ENCODE results near the gene CTXND2.
"Not testable (repeated sequence)": the region's sequence is repeated elsewhere in the genome, so short reads cannot be mapped to it uniquely, and the experiment has no call there.

CTXND2 gene

DNA sequence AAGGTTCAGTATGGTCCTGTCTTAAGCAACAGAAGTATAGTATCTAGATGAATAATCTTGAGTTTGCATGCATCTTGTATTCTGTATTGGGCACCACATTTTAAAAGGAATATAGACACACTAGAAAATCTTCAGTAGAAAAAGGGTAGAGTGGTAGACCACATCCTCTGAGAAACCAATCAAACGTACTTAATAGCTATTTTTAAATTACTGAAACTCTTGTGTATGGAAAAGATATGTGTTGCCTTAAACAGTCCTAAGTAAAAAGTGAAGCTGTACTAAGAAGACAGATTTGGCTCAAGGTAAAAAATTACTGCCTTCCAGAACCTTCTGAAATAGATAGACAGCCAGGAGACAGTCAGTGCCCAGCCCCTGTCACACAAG lies 3.1 kb downstream of the CTXND2 start:
- DNase-seq (ENCODE audit: low read depth in 3 of 3, low spot score in 1 of 3) = no peak

DNA sequence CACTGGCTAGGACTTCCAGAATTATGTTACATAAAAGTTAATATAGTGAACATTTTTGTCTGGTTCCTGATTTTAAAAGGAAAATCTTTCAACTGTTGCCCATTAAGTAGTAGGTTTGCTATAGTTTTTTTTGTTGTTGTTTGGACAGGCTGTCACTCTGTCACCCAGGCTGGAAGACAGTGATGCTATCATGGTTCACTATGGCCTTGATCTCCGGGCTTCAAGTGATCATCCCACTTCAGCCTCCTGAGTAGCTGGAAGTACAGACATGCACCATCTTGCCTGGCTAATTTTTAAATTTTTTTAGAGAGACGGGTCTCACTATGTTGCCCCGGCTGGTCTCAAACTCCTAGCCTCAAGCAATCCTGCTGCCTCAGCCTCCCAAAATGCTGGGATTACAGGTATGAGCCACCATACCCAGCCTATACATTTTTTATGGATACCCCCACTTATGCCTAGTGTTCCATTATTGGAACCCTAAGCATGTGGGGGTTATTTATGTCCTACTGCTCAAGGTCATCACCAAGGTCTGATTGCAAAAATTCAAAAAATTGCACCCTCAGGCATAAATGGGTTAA lies 6.5 kb downstream of the CTXND2 start:
- no peak for DNase-seq (ENCODE audit: low read depth in 3 of 3, low spot score in 1 of 3)

DNA sequence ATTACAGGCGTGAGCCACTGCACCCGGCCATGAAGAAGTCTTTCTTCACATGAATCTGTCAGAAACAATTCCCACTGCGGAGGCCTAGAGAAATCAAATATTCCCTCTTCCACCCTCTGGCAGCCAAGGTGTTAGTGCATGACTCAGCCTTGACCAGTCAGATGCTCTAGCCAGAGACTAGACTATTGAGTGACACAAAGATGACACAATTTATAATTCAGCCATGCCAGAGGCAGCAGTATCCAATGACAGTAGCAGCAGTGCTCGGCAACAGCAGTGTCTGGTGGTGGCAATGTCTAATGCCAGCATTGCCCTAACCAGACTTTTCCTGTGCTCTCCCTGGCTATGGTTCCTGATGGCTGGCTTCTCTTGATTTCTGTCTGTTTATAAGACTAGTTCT lies 8.7 kb downstream of the CTXND2 start:
- DNase-seq (ENCODE audit: low read depth in 3 of 3, low spot score in 1 of 3) = no peak

GRCh38 chr1:150899795-150900194 lies 12.9 kb downstream of the CTXND2 start:
- DNase-seq (ENCODE audit: low read depth in 3 of 3, low spot score in 1 of 3) = not testable (repeated sequence)

GRCh38 chr1:150902346-150902745 lies 15.4 kb downstream of the CTXND2 start:
- no peak for DNase-seq (ENCODE audit: low read depth in 3 of 3, low spot score in 1 of 3)

DNA sequence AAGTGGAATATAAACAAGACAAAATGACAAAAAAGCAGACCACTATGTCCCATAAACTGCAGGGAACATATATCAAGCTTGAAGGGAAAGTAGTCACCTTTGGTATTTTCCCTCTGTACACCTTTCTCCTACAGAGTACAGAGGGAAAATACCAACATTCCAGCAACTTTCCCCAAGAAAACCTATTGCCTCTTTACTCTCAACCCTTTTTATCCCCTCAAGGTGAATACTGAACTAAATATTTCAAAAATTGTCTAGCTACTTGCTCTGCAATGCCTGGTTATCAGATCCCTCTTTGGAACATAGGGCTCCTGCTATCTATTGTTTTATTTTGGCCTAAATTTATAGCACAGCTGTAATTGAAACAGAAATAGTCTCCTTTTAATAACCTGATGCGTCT lies 15.8 kb downstream of the CTXND2 start:
- no peak for DNase-seq (ENCODE audit: low read depth in 3 of 3, low spot score in 1 of 3)

- no peak for DNase-seq (ENCODE audit: low read depth in 3 of 3, low spot score in 1 of 3)
Observed at GRCh38 chr1:150905301-150905700, 18.4 kb downstream of the CTXND2 start.

GRCh38 chr1:150906329-150906728 lies 19.4 kb downstream of the CTXND2 start:
- no peak for DNase-seq (ENCODE audit: low read depth in 3 of 3, low spot score in 1 of 3)

- DNase-seq (ENCODE audit: low read depth in 3 of 3, low spot score in 1 of 3) = no peak
Observed at GRCh38 chr1:150906813-150907212, 19.9 kb downstream of the CTXND2 start.

DNA sequence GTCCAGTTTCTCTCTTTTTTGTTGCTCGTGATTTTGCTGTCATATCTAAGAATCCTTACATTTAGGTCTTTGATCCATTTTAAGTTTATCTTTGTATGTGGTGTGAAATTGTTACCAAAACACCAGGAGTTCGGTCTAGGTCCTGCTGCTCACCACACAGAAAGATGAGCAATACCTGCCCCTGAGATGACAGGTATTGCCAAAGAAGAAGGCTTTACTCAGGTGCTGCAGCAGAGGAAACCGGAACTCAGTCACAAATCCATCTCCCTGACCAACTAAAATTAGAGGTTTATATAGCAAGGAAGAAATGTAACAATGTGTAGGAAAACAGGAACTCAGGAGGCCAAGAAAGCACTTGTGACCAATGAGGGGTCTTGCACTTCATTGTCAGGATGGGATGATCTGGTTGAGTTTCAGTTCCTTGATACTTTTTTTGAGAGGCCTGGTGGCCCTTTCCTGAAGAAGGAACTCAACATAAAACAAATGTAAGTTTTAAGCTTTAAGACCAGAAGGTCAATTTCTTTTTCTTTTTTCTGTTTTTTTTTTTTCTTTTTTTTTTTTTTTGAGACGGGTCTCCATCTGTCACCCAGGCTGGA lies 22.7 kb downstream of the CTXND2 start:
- DNase-seq (ENCODE audit: low read depth in 3 of 3, low spot score in 1 of 3) = no peak

- DNase-seq (ENCODE audit: low read depth in 3 of 3, low spot score in 1 of 3) = no peak
Observed at GRCh38 chr1:150912623-150913022, 25.7 kb downstream of the CTXND2 start.

DNA sequence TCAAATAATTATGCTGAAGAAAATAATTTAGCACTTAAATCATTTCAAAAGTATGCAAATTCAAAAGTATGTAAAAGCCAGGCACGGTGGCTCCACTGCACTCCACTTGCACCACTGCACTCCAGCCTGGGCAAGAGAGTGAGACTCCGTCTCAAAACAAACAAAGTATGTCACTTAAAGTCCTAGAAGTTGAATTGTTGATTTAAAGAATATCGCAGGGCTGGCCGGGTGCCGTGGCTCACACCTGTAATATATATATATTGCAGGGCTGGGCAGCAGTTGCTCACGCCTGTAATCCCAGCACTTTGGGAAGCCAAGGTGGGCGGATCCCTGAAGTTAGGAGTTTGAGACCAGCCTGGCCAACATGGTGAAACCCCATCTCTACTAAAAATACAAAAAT lies 30.5 kb downstream of the CTXND2 start:
- DNase-seq (ENCODE audit: low read depth in 3 of 3, low spot score in 1 of 3) = no peak

GRCh38 chr1:150922519-150922975 lies 35.6 kb downstream of the CTXND2 start:
- peak; percentile 43 to 59 (median 51) for DNase-seq (ENCODE audit: low read depth in 3 of 3, low spot score in 1 of 3)

- no peak for DNase-seq (ENCODE audit: low read depth in 3 of 3, low spot score in 1 of 3)
Observed at GRCh38 chr1:150925080-150925479, 38.1 kb downstream of the CTXND2 start.

DNA sequence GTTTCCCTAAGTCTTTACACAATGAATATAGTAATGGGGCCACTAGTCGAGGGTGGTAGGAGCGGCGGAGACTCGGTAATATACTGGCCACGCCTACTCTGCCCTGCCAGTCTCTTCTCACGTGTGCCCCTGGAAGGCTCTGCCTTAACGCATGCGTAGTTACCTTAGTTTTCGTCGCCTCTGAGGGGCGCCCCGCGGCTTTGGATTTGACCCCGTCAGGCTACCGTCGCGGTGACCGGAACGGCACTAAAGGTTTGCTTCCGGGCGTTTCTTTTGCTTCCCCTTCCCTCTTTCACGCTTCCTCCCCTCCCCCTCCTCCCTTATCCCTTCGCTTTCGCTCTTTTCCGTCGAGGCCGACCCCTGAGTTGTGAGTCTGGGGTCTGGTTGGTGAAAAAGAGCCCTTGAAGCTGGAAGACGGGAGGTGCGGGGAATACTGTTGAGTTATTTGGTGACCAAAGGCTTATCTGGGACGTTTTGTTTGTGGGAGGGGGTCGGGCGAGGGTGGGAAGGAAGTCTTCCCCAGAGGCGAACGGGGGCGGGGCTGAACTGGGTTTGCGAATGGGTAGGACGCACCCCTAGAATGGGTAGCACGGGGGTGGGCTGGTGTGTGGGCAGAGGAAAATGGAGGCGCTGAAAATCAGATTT lies 39.3 kb downstream of the CTXND2 start, which contains the start of gene SETDB1:
Gene SETDB1, plus strand, starts transcription at position 267 of the 645 bp plus-strand sequence. CDS start 1,352 bp downstream, outside the sequence.
- peak; percentile 77 to 82 (median 79) for DNase-seq (ENCODE audit: low read depth in 3 of 3, low spot score in 1 of 3)

GRCh38 chr1:150927624-150928023 lies 40.7 kb downstream of the CTXND2 start:
- no peak for DNase-seq (ENCODE audit: low read depth in 3 of 3, low spot score in 1 of 3)

DNA sequence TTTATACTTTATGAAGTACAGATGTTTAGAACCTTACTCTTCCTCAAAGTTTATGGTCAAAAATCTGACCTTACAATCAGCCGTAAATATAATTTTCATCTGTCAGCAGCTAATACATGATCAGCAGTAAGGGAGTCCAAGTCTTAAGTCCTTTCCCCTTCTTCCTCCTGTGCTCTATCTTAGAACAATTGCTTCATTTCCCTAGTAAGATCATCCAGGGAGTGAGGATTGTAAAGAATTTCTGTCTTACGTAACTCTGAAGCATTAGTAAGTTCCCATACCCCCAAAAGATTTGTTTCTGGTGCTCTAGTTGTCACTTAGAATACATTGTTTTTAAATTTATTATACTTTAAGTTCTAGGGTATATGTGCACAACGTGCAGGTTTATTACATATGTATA lies 41.4 kb downstream of the CTXND2 start:
- DNase-seq (ENCODE audit: low read depth in 3 of 3, low spot score in 1 of 3) = no peak

- not testable (repeated sequence) for DNase-seq (ENCODE audit: low read depth in 3 of 3, low spot score in 1 of 3)
Observed at GRCh38 chr1:150928775-150929174, 41.8 kb downstream of the CTXND2 start.

GRCh38 chr1:150931773-150932172 lies 44.8 kb downstream of the CTXND2 start:
- no peak for DNase-seq (ENCODE audit: low read depth in 3 of 3, low spot score in 1 of 3)

- no peak for DNase-seq (ENCODE audit: low read depth in 3 of 3, low spot score in 1 of 3)
Observed at GRCh38 chr1:150944856-150945255, 57.9 kb downstream of the CTXND2 start.

DNA sequence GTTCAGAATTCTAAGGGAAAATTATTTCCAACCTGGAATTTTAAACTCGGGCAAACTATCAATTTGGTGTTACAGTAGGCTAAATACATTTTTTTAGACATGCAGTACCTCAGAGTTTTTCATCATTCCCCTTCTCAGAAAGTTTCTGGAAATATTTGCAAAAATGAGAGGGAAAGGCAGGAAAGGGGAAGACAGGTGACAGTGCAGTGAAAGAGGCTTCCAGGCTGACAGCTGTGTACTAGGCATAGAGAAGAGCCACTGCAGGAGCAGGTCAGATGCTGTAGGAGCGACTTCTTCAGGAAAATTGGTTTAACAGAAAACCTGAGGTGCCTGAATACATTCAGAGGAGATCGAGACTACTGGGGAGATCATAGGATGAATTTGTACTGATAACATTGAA lies 67.8 kb downstream of the CTXND2 start:
- no peak for DNase-seq (ENCODE audit: low read depth in 3 of 3, low spot score in 1 of 3)

- no peak for DNase-seq (ENCODE audit: low read depth in 3 of 3, low spot score in 1 of 3)
Observed at GRCh38 chr1:150955280-150955679, 68.3 kb downstream of the CTXND2 start.

GRCh38 chr1:150957666-150958065 lies 70.7 kb downstream of the CTXND2 start:
- DNase-seq (ENCODE audit: low read depth in 3 of 3, low spot score in 1 of 3) = no peak

Data from stimulated activated CD4-positive, alpha-beta T cell treated with anti-CD3 and anti-CD28 coated beads, TNF-alpha, amount 100 ng/mL, for 1 hour (primary cell).